Gastroesophageal sphincter (tissue), 3 donors: ENCODE measurements around the gene PLEKHA3.

Experiments used
- CTCF ChIP-seq, 4 experiments: fragments of 200-600 bp in 2 of 4; fragments of 450-650 bp in 2 of 4; sonication (generic) in 1 of 4; IDR thresholded peaks; one replicate each; pipeline ENCODE4 v1.5.1; 2017 to 2019; ENCODE audit warnings: antibody characterized with exemption in 4 of 4, mild to moderate bottlenecking in 2 of 4, moderate library complexity in 2 of 4
- EP300 ChIP-seq: sonication (generic); formaldehyde crosslinking; IDR thresholded peaks from one replicate; pipeline ENCODE4 v1.6.1; 2017; ENCODE audit warnings: antibody characterized with exemption, mild to moderate bottlenecking
- POLR2A ChIP-seq, 2 donors: fragments of 450-650 bp; IDR thresholded peaks; one replicate each; pipeline ENCODE4 v1.6.1; 2017; ENCODE audit warnings: antibody characterized with exemption in 2 of 2, mild to moderate bottlenecking in 2 of 2, moderate library complexity in 1 of 2

GRCh38 chr2:178452334-178452733 is 27.9 kb upstream of the PLEKHA3 start:
- TF ChIP-seq CTCF (IDR thresholded peaks at IDR 0.05) (no peak), POLR2A (IDR thresholded peaks at IDR 0.05) (no peak), EP300 (no peak)
